ENCODE data around the gene ANKS1B.

ANKS1B gene

GRCh38 chr12:99235381-99235780 is 749.4 kb downstream of the ANKS1B start:
- no peak overlapping the region for H3K4me3 ChIP-seq (ENCODE audit: low read depth, low read length)
- TF ChIP-seq CTCF (conservative IDR thresholded peaks at IDR 0.05; ENCODE audit: low read depth, low read length): no peak
- no peak for DNase-seq (ENCODE audit: low read depth)

DNA sequence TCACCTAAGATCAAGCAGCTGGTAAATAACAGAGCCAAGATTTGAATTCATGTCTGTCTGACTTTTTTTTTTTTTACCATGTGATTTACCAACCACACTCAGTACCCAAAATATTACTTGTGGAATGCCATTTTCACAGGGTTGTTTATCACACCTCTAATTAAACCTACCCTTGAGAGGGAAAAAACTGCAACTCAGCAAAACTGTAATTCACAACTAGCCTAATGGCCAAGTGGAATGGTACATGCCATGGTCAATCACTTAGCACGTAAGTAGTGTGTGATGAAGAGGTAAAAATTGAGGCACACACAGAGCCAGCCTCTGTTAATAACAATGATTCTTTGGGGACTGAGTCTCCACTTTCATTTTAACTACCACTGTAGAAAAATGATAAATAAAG is 750.0 kb downstream of the ANKS1B start:
- DNase-seq (ENCODE audit: low read depth): no peak
- no peak overlapping the region for H3K4me3 ChIP-seq (ENCODE audit: low read depth, low read length)
- no peak for TF ChIP-seq CTCF (conservative IDR thresholded peaks at IDR 0.05; ENCODE audit: low read depth, low read length)

GRCh38 chr12:99232324-99232723 is 752.4 kb downstream of the ANKS1B start:
- DNase-seq (ENCODE audit: low read depth): no peak
- no peak overlapping the region for H3K4me3 ChIP-seq (ENCODE audit: low read depth, low read length)
- no peak for TF ChIP-seq CTCF (conservative IDR thresholded peaks at IDR 0.05; ENCODE audit: low read depth, low read length)

DNA sequence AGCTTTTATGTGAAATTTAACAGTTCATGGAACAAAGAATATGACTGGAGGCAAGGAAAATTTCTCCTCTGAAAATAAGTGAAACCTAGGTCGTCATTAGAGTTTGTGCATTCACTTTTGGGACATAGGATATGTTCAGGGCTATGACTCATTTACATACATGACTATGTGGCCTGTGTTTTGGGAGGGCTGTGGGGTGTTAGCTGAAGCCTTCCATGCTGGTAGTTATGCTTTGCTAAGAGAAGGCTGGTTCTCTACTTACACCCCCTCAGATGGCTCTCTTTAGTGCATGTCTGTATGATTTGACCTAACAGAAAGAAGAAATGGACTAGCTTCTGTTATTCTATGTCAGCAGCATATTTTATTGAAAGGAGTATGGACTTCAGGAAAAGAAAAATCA is 753.7 kb downstream of the ANKS1B start:
- H3K4me3 ChIP-seq (ENCODE audit: low read depth, low read length): no peak overlapping the region
- TF ChIP-seq CTCF (conservative IDR thresholded peaks at IDR 0.05; ENCODE audit: low read depth, low read length): no peak
- no peak for DNase-seq (ENCODE audit: low read depth)

- no peak overlapping the region for H3K4me3 ChIP-seq (ENCODE audit: low read depth, low read length)
- TF ChIP-seq CTCF (conservative IDR thresholded peaks at IDR 0.05; ENCODE audit: low read depth, low read length): no peak
- DNase-seq (ENCODE audit: low read depth): no peak
Measured at GRCh38 chr12:99224237-99224636, 760.5 kb downstream of the ANKS1B start.

DNA sequence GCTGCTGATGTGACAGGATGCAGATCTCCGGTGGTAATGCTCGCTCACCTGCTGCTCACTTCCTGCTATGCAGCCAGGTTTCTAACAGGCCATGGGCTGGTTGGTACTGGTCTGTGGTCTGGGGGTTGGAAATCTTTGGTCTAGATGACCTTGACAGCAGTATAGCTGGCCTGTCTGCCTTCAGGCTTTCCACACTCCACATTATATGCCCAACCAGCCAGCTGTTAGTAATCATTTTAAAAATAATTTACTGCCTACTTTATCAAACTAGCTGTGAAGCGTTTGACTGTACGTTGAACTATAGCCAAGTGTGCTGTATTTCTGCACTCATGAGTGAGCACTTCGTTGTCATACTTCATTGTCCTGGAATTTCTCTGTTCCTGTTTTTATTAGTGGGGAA is 761.2 kb downstream of the ANKS1B start:
- H3K4me3 ChIP-seq (ENCODE audit: low read depth, low read length): no peak overlapping the region
- TF ChIP-seq CTCF (conservative IDR thresholded peaks at IDR 0.05; ENCODE audit: low read depth, low read length): no peak

DNA sequence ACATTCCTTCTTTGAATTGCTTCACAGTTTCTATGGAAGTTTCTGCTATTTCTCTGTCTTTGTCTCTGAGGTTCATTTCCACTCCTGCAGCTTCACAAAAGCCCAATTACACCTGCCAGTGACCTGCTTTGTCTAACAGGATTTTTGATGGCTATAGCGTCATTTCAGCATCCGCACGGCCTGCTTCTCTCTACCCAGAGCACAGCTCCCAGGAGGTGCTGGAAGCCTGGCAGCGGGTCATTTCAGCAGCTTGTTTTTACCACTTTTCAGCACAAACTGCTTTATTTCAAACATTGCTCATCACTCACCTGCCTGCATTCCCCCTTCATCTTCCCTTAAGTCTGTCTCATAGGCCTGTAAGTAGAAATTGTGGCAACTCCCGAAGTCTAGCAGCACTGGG is 771.7 kb downstream of the ANKS1B start:
- no peak for DNase-seq (ENCODE audit: low read depth)
- H3K4me3 ChIP-seq (ENCODE audit: low read depth, low read length): no peak overlapping the region
- TF ChIP-seq CTCF (conservative IDR thresholded peaks at IDR 0.05; ENCODE audit: low read depth, low read length): no peak

More for the DNA sequence above, 761.2 kb downstream of the ANKS1B start:
- DNase-seq (ENCODE audit: low read depth): no peak

Measured in choroid plexus epithelial cell (primary cell).